Mesenchymal stem cell (in vitro differentiated cells and primary cell): ENCODE measurements around the gene C10orf90.

Experiments
- DNase-seq: peaks from one replicate; pipeline ENCODE4 v3.0.0-alpha.2; 2013
- H2AFZ ChIP-seq: one replicate; pipeline ENCODE4 v1.6.1; 2013; ENCODE audit warnings: low read depth, mild to moderate bottlenecking, control low read depth, inconsistent platforms, low read length, moderate library complexity
- H2AK5ac ChIP-seq: 2 replicates; pipeline ENCODE4 v1.6.1; 2013; ENCODE audit warnings: low read length, moderate library complexity, mild to moderate bottlenecking, inconsistent platforms; ENCODE audit not compliant: severe bottlenecking
- H2BK120ac ChIP-seq: one replicate; pipeline ENCODE4 v1.6.1; 2013; ENCODE audit warnings: low read depth, mild to moderate bottlenecking, inconsistent platforms, low read length, moderate library complexity
- H2BK12ac ChIP-seq, 2 experiments: one replicate each; pipeline ENCODE4 v1.6.1; 2013; ENCODE audit warnings: inconsistent platforms in 2 of 2, low read length in 2 of 2, mild to moderate bottlenecking in 2 of 2, moderate library complexity in 2 of 2, control low read depth in 1 of 2
- H2BK15ac ChIP-seq: one replicate; pipeline ENCODE4 v1.6.1; 2013; ENCODE audit warnings: mild to moderate bottlenecking, low read depth, inconsistent platforms; ENCODE audit not compliant: poor library complexity, severe bottlenecking
- H2BK5ac ChIP-seq: 2 replicates; pipeline ENCODE4 v1.6.1; 2013; ENCODE audit warnings: low read depth, mild to moderate bottlenecking, low read length, control low read depth, inconsistent platforms; ENCODE audit not compliant: poor library complexity, severe bottlenecking
- H3K14ac ChIP-seq, 2 experiments: one replicate each; pipeline ENCODE4 v1.6.1; 2013; ENCODE audit warnings: inconsistent platforms in 2 of 2, low read length in 2 of 2, control low read depth in 1 of 2, mild to moderate bottlenecking in 1 of 2, moderate library complexity in 1 of 2
- H3K18ac ChIP-seq, 2 experiments: one replicate each; pipeline ENCODE4 v1.6.1; 2013; ENCODE audit warnings: inconsistent platforms in 2 of 2, low read length in 2 of 2, control low read depth in 1 of 2, low read depth in 1 of 2, mild to moderate bottlenecking in 1 of 2
- H3K23ac ChIP-seq, 2 experiments: one replicate each; pipeline ENCODE4 v1.6.1; 2013; ENCODE audit warnings: inconsistent platforms in 2 of 2, low read length in 2 of 2, mild to moderate bottlenecking in 2 of 2, moderate library complexity in 2 of 2, control low read depth in 1 of 2
- H3K27ac ChIP-seq: 2 replicates; pipeline ENCODE4 v1.5.1; 2013; ENCODE audit warnings: mild to moderate bottlenecking, moderate library complexity, low read length, control low read depth, inconsistent platforms; ENCODE audit not compliant: poor library complexity, severe bottlenecking
- H3K27me3 ChIP-seq, 2 experiments: 2 replicates each; pipeline versions ENCODE4 v1.6.1 to v1.7.0; 2013; ENCODE audit warnings: low read length in 2 of 2, mild to moderate bottlenecking in 2 of 2, moderate library complexity in 2 of 2, control low read depth in 1 of 2, inconsistent platforms in 1 of 2; ENCODE audit not compliant: control insufficient read depth in 1 of 2, insufficient read depth in 1 of 2
- H3K36me3 ChIP-seq, 2 experiments: 2 replicates each; pipeline versions ENCODE4 v1.6.1 to v1.7.0; 2013; ENCODE audit warnings: low read length in 2 of 2, control low read depth in 1 of 2, inconsistent platforms in 1 of 2, low read depth in 1 of 2, mild to moderate bottlenecking in 1 of 2; ENCODE audit not compliant: insufficient read depth in 2 of 2, control insufficient read depth in 1 of 2
- H3K4ac ChIP-seq, 2 experiments: one replicate each; pipeline ENCODE4 v1.6.1; 2013; ENCODE audit warnings: inconsistent platforms in 2 of 2, low read length in 2 of 2, mild to moderate bottlenecking in 2 of 2, moderate library complexity in 2 of 2, control low read depth in 1 of 2, low read depth in 1 of 2
- H3K4me1 ChIP-seq: 2 replicates; pipeline ENCODE4 v1.6.1; 2013; ENCODE audit warnings: low read depth, low read length, control low read depth; ENCODE audit not compliant: control insufficient read depth, insufficient read depth
- H3K4me2 ChIP-seq: 2 replicates; pipeline ENCODE4 v1.6.1; 2013; ENCODE audit warnings: low read length, mild to moderate bottlenecking, inconsistent platforms; ENCODE audit not compliant: poor library complexity, severe bottlenecking
- H3K4me3 ChIP-seq, 2 experiments: 2 replicates each; pipeline versions ENCODE4 v1.5.1 to v1.7.0; 2013; ENCODE audit warnings: low read length in 2 of 2, mild to moderate bottlenecking in 2 of 2, control low read depth in 1 of 2, low read depth in 1 of 2; ENCODE audit not compliant: insufficient read depth in 1 of 2
- H3K79me1 ChIP-seq: replicated peaks from 2 replicates; pipeline ENCODE4 v1.6.1; 2013; ENCODE audit warnings: mild to moderate bottlenecking, control low read depth, low read length, inconsistent platforms; ENCODE audit not compliant: poor library complexity, severe bottlenecking
- H3K9ac ChIP-seq: 2 replicates; pipeline ENCODE4 v1.7.0; 2013; ENCODE audit warnings: mild to moderate bottlenecking, low read length, moderate library complexity
- H3K9me3 ChIP-seq: 2 replicates; pipeline ENCODE4 v1.7.0; 2013; ENCODE audit warnings: mild to moderate bottlenecking, low read length; ENCODE audit not compliant: control insufficient read depth
- H4K8ac ChIP-seq: one replicate; pipeline ENCODE4 v1.6.1; 2013; ENCODE audit warnings: inconsistent platforms, mild to moderate bottlenecking, low read length, moderate library complexity
- H4K91ac ChIP-seq: one replicate; pipeline ENCODE4 v1.6.1; 2013; ENCODE audit warnings: mild to moderate bottlenecking, low read length, inconsistent platforms
- WGBS: methylation state at CpG from one replicate; pipeline ENCODE4 v1.1.7; 2013; ENCODE audit warnings: mixed read lengths; 5-methylcytosine and 5-hydroxymethylcytosine counted together

Gene C10orf90

DNA sequence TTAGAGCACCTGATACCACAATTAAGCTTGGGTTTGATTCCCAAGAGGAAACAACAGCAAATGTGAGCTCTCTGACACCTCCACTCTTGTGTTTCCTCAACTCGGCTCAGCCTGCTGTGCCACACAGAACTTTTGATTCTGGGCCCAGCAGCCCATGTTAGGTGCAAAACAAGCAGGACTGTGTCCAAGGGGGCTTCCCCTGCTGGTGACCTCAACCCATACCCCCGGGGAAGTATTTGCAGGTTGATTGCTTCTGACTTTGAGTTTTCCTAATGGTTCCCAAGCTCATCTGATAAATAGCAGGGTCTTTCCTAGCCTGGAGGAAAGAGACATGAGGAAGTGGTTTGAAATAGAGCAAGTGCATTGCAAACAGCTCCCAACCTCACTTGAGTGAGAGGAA is 238.7 kb downstream of the C10orf90 start:
- no peaks in the 10 kb centered on the region for H3K9me3 ChIP-seq
- 97% methylated on average over 2 of the region's 2 CpGs for WGBS
- no peaks in the 10 kb centered on the region for H3K79me1 ChIP-seq
- DNase-seq: no peak
- no peak overlapping the region for H2BK12ac ChIP-seq
- no peak overlapping the region for H3K9ac ChIP-seq
- no peak overlapping the region for H3K4me3 ChIP-seq
- H3K4me1 ChIP-seq: peaks cover 3% of the 10 kb centered on the region
- H3K18ac ChIP-seq: no peak overlapping the region
- H3K36me3 ChIP-seq: peaks cover 0 to 2% of the 10 kb centered on the region in 2 experiments
- no peak overlapping the region for H3K4ac ChIP-seq
- no peaks in the 10 kb centered on the region for H3K27me3 ChIP-seq
- no peak overlapping the region for H3K14ac ChIP-seq
- H4K91ac ChIP-seq: no peak overlapping the region
- no peak overlapping the region for H4K8ac ChIP-seq
- no peak overlapping the region for H3K4me2 ChIP-seq
- no peak overlapping the region for H2AK5ac ChIP-seq
- H2BK5ac ChIP-seq: no peak overlapping the region
- no peak overlapping the region for H3K23ac ChIP-seq
- no peak overlapping the region for H2BK15ac ChIP-seq
- no peak overlapping the region for H2AFZ ChIP-seq
- no peak overlapping the region for H2BK120ac ChIP-seq
- H3K27ac ChIP-seq: no peak overlapping the region

GRCh38 chr10:126430512-126430911 is 240.0 kb downstream of the C10orf90 start:
- H4K8ac ChIP-seq: no peak overlapping the region
- no peaks in the 10 kb centered on the region for H3K27me3 ChIP-seq
- H3K9me3 ChIP-seq: no peaks in the 10 kb centered on the region
- H3K4me2 ChIP-seq: no peak overlapping the region
- DNase-seq: no peak
- H2BK120ac ChIP-seq: no peak overlapping the region
- H3K4ac ChIP-seq: no peak overlapping the region
- no peak overlapping the region for H2BK12ac ChIP-seq
- H4K91ac ChIP-seq: no peak overlapping the region
- no peak overlapping the region for H3K23ac ChIP-seq
- no peak overlapping the region for H2AFZ ChIP-seq
- no peak overlapping the region for H2BK15ac ChIP-seq
- H3K18ac ChIP-seq: no peak overlapping the region
- WGBS: 97% methylated on average over 2 of the region's 2 CpGs
- no peak overlapping the region for H3K4me3 ChIP-seq
- no peak overlapping the region for H2BK5ac ChIP-seq
- no peak overlapping the region for H3K14ac ChIP-seq
- no peak overlapping the region for H2AK5ac ChIP-seq
- H3K79me1 ChIP-seq: no peaks in the 10 kb centered on the region
- no peak overlapping the region for H3K9ac ChIP-seq
- no peak overlapping the region for H3K27ac ChIP-seq
- peaks cover 5% of the 10 kb centered on the region for H3K4me1 ChIP-seq
- peaks cover 0 to 5% of the 10 kb centered on the region in 2 experiments for H3K36me3 ChIP-seq

GRCh38 chr10:126429275-126429674 is 241.2 kb downstream of the C10orf90 start:
- H3K4me1 ChIP-seq: peaks cover 7% of the 10 kb centered on the region
- H3K36me3 ChIP-seq: peaks cover 0 to 9% of the 10 kb centered on the region in 2 experiments
- no peak overlapping the region for H3K14ac ChIP-seq
- H3K9me3 ChIP-seq: peaks cover 5% of the 10 kb centered on the region
- WGBS: 94% methylated on average over 4 of the region's 4 CpGs
- H3K23ac ChIP-seq: no peak overlapping the region
- no peak overlapping the region for H3K9ac ChIP-seq
- H3K4me3 ChIP-seq: no peak overlapping the region
- H4K91ac ChIP-seq: no peak overlapping the region
- H3K27me3 ChIP-seq: no peaks in the 10 kb centered on the region
- no peak overlapping the region for H3K4me2 ChIP-seq
- H4K8ac ChIP-seq: no peak overlapping the region
- no peak overlapping the region for H2AK5ac ChIP-seq
- H2BK15ac ChIP-seq: no peak overlapping the region
- no peak overlapping the region for H3K18ac ChIP-seq
- no peak overlapping the region for H2BK5ac ChIP-seq
- H2AFZ ChIP-seq: no peak overlapping the region
- no peak overlapping the region for H2BK12ac ChIP-seq
- H3K4ac ChIP-seq: no peak overlapping the region
- no peak overlapping the region for H2BK120ac ChIP-seq
- DNase-seq: no peak
- no peaks in the 10 kb centered on the region for H3K79me1 ChIP-seq
- no peak overlapping the region for H3K27ac ChIP-seq

- Histone ChIP-seq H2BK120ac (no peak overlapping the region), H2AFZ (no peak overlapping the region), H3K9me3 (peaks cover 16% of the 10 kb centered on the region), H3K18ac (no peak overlapping the region), H3K4me1 (peaks cover 6% of the 10 kb centered on the region), H3K4me3 (no peak overlapping the region), H3K27ac (no peak overlapping the region), H2BK15ac (no peak overlapping the region), H3K9ac (no peak overlapping the region), H2BK12ac (no peak overlapping the region), H3K23ac (no peak overlapping the region), H3K4me2 (no peak overlapping the region), H3K79me1 (no peaks in the 10 kb centered on the region), H4K91ac (no peak overlapping the region), H3K4ac (no peak overlapping the region), H3K36me3 (peaks cover 0 to 12% of the 10 kb centered on the region in 2 experiments), H3K14ac (no peak overlapping the region), H4K8ac (no peak overlapping the region), H2BK5ac (no peak overlapping the region), H2AK5ac (no peak overlapping the region), H3K27me3 (no peaks in the 10 kb centered on the region)
- DNase-seq: no peak
- 88% methylated on average over 8 of the region's 8 CpGs for WGBS
Observed at GRCh38 chr10:126425489-126426065, 244.9 kb downstream of the C10orf90 start.
